HEK293T (cell line): ENCODE data around the gene GRIP1.

Experiments used
- CTCF ChIA-PET: fragments of 350-600 bp; formaldehyde crosslinking; extraction: SDS; loops from one replicate; lab custom pipeline; 2021; ENCODE audit warnings: antibody characterized with exemption, inconsistent platforms; lab: Yijun Ruan, JAX
- POLR2A ChIA-PET: fragments of 350-600 bp; formaldehyde crosslinking; extraction: SDS; loops from one replicate; lab custom pipeline; 2020; ENCODE audit warnings: antibody characterized with exemption, inconsistent platforms; lab: Yijun Ruan, JAX
- DNase-seq: peaks from one replicate; pipeline ENCODE4 v3.0.0; 2012; ENCODE audit warnings: mixed read lengths; ENCODE audit errors: extremely low spot score
- ARNT ChIP-seq: fragments of 450-650 bp; IDR thresholded peaks from 2 replicates; pipeline ENCODE4 v1.6.1; 2017; ENCODE audit warnings: mild to moderate bottlenecking
- BHLHE40 ChIP-seq: fragments of 450-650 bp; IDR thresholded peaks from 2 replicates; pipeline ENCODE4 v1.6.1; 2016; ENCODE audit warnings: mild to moderate bottlenecking, moderate library complexity, borderline replicate concordance
- CTBP1 ChIP-seq: fragments of 450-650 bp; IDR thresholded peaks from 2 replicates; pipeline ENCODE4 v1.6.1; 2016; ENCODE audit warnings: borderline replicate concordance
- ELF4 ChIP-seq: fragments of 450-650 bp; IDR thresholded peaks from 2 replicates; pipeline ENCODE4 v1.6.1; 2017; ENCODE audit warnings: antibody characterized with exemption
- FOXA1 ChIP-seq: fragments of 450-650 bp; IDR thresholded peaks from 2 replicates; pipeline ENCODE4 v1.6.1; 2016; ENCODE audit warnings: mild to moderate bottlenecking
- FOXK2 ChIP-seq: fragments of 450-650 bp; IDR thresholded peaks from 2 replicates; pipeline ENCODE4 v1.6.1; 2016; ENCODE audit warnings: mild to moderate bottlenecking
- FOXM1 ChIP-seq: fragments of 450-650 bp; IDR thresholded peaks from 2 replicates; pipeline ENCODE4 v1.6.1; 2017; ENCODE audit warnings: mild to moderate bottlenecking, borderline replicate concordance
- HDGF ChIP-seq: fragments of 450-650 bp; IDR thresholded peaks from 2 replicates; pipeline ENCODE4 v1.6.1; 2017; ENCODE audit warnings: antibody characterized with exemption, borderline replicate concordance
- L3MBTL2 ChIP-seq: fragments of 450-650 bp; conservative IDR thresholded peaks from 2 replicates; pipeline ENCODE4 v1.6.1; 2016; ENCODE audit warnings: mild to moderate bottlenecking
- LEF1 ChIP-seq: fragments of 450-650 bp; IDR thresholded peaks from 2 replicates; pipeline ENCODE4 v1.6.1; 2017; ENCODE audit warnings: mild to moderate bottlenecking, borderline replicate concordance
- NFRKB ChIP-seq: fragments of 450-650 bp; IDR thresholded peaks from 2 replicates; pipeline ENCODE4 v1.6.1; 2016; ENCODE audit warnings: mild to moderate bottlenecking, moderate library complexity
- SP1 ChIP-seq: fragments of 450-650 bp; IDR thresholded peaks from 2 replicates; pipeline ENCODE4 v1.6.1; 2017
- SUZ12 ChIP-seq: fragments of 450-650 bp; IDR thresholded peaks from 2 replicates; pipeline ENCODE4 v1.6.1; 2016; ENCODE audit warnings: mild to moderate bottlenecking
- TARDBP ChIP-seq: fragments of 450-650 bp; IDR thresholded peaks from 2 replicates; pipeline ENCODE4 v1.6.1; 2016
- ZNF384 ChIP-seq: fragments of 450-650 bp; IDR thresholded peaks from 2 replicates; pipeline ENCODE4 v1.6.1; 2016
- TF ChIP-seq, protein P1 (sequence below): fragments of 450-650 bp; IDR thresholded peaks from 2 replicates; pipeline ENCODE4 v1.6.1; 2016

GRIP1 gene

DNA sequence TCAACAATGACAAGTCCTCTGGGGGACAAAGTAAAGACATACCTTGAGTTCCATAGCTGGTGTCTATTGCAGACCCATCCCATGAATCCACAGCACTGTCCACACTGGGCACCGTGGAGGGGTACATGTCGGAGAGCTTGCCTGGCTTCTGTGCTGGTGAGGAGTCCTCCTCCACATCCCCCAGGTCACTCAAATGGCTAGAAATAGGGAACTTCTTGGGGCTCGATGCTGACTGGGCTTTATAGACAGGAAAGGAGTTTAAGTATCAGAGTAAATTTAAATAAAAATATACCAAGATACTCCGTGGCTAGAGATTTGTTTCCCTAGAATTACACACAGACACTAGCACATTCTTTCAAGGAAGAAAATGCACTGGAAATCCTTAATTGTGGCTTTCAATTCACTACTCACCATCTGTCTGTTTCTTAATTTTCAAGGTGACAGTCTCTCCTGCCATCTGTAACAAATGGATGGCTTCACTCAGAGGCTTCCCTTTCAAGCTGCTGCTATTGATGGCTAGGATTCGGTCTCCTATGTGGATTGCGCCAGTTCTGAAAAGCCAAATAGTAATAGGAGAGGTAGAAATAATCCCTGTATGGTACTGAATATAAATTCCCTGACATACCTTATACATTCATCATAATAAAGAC, 286.5 kb downstream of the GRIP1 start:
- CTCF ChIA-PET: no interaction called here
- TF ChIP-seq FOXK2 (no peak), BHLHE40 (no peak)

GRCh38 chr12:66388517-66388916, 290.4 kb downstream of the GRIP1 start:
- no peak for TF ChIP-seq BHLHE40
- no peak for TF ChIP-seq FOXK2
- POLR2A ChIA-PET: no interaction called here
- no peak for DNase-seq
- CTCF ChIA-PET: no interaction called here

More for the DNA sequence above, 286.5 kb downstream of the GRIP1 start:
- POLR2A ChIA-PET: no interaction called here
- no peak for DNase-seq

DNA sequence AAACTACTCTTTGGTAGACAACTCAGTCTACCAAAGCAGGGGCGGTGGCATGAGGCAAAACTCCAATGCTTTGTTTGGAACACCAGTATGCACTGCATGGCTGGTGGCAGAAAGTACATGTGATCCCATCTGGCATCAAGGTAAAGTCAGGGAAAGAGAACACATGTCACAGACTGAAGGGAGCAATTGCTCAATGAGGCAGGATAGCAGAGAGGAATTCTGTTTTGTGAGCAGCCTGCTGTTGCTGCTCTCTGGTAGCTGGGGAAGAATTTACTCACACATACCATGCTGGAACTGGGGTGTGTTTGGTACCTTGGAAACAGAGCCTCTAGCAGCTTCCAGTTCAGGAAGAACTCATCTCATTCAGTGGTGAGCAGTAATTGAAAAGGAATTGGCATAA, 291.8 kb downstream of the GRIP1 start:
- TF ChIP-seq CTBP1 (no peak), ELF4 (no peak), SUZ12 (no peak), HDGF (no peak), BHLHE40 (no peak), FOXM1 (no peak), FOXA1 (no peak), LEF1 (no peak)
- TF ChIP-seq, protein P1, sequence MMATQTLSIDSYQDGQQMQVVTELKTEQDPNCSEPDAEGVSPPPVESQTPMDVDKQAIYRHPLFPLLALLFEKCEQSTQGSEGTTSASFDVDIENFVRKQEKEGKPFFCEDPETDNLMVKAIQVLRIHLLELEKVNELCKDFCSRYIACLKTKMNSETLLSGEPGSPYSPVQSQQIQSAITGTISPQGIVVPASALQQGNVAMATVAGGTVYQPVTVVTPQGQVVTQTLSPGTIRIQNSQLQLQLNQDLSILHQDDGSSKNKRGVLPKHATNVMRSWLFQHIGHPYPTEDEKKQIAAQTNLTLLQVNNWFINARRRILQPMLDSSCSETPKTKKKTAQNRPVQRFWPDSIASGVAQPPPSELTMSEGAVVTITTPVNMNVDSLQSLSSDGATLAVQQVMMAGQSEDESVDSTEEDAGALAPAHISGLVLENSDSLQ: no peak
- no peak for DNase-seq
- ChIA-PET POLR2A (no interaction called here), CTCF (no interaction called here)

- DNase-seq: no peak
- no peak for TF ChIP-seq FOXA1
- TF ChIP-seq ZNF384: no peak
- TF ChIP-seq FOXM1: no peak
- no peak for TF ChIP-seq ARNT
- TF ChIP-seq BHLHE40: no peak
- TF ChIP-seq FOXK2: no peak
- TF ChIP-seq HDGF: no peak
- ChIA-PET CTCF (no interaction called here), POLR2A (interaction anchor here (1.6 kb wide), 1 partner anchor 250 kb away, joined by 3 read pairs; the partner anchor contains the start of gene LLPH)
Observed at GRCh38 chr12:66380769-66381535, 297.9 kb downstream of the GRIP1 start.

DNA sequence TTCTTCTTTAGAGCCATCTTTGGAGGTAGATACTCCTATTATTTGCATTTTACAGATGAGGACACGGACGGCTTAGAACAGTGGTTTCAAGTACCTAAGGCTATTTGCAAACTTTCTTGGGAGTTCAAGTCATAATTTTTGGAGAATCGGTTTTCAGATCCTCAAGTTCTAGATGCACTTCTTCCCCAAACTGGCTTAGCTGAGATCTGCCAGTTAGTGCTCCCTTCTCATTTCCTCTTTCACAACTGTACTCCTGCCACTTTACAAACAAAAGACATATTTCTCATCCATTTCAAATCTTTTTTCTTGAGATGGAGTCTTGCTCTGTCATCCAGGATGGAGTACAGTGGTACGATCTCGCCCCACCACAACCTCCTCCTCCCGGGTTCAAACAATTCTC, 299.3 kb downstream of the GRIP1 start:
- ChIA-PET POLR2A (no interaction called here), CTCF (no interaction called here)
- no peak for DNase-seq
- TF ChIP-seq SUZ12 (no peak), L3MBTL2 (no peak), ELF4 (no peak), SP1 (no peak), FOXM1 (no peak), FOXK2 (no peak), CTBP1 (no peak), ZNF384 (no peak), FOXA1 (no peak), TARDBP (no peak), NFRKB (no peak), ARNT (no peak)
- TF ChIP-seq, protein P1: no peak

GRCh38 chr12:66375560-66375959, 303.3 kb downstream of the GRIP1 start:
- CTCF ChIA-PET: no interaction called here
- POLR2A ChIA-PET: no interaction called here

More at GRCh38 chr12:66375560-66375959, 303.3 kb downstream of the GRIP1 start:
- DNase-seq: no peak
- TF ChIP-seq ZNF384 (no peak), CTBP1 (no peak), FOXM1 (no peak), HDGF (no peak), SP1 (no peak), FOXK2 (no peak), ARNT (no peak), L3MBTL2 (no peak), NFRKB (no peak), BHLHE40 (no peak), ELF4 (no peak), LEF1 (no peak), TARDBP (no peak), SUZ12 (no peak), FOXA1 (no peak)
- TF ChIP-seq, protein P1: no peak
